COLO829 (cell line): ENCODE results near the gene NEK2.
"Not testable (repeated sequence)": the region's sequence is repeated elsewhere in the genome, so short reads cannot be mapped to it uniquely, and the experiment has no call there.

Experiments used
- DNase-seq: peaks from one replicate; pipeline ENCODE4 v3.0.0; 2012; ENCODE audit warnings: low spot score

The NEK2 gene

DNA sequence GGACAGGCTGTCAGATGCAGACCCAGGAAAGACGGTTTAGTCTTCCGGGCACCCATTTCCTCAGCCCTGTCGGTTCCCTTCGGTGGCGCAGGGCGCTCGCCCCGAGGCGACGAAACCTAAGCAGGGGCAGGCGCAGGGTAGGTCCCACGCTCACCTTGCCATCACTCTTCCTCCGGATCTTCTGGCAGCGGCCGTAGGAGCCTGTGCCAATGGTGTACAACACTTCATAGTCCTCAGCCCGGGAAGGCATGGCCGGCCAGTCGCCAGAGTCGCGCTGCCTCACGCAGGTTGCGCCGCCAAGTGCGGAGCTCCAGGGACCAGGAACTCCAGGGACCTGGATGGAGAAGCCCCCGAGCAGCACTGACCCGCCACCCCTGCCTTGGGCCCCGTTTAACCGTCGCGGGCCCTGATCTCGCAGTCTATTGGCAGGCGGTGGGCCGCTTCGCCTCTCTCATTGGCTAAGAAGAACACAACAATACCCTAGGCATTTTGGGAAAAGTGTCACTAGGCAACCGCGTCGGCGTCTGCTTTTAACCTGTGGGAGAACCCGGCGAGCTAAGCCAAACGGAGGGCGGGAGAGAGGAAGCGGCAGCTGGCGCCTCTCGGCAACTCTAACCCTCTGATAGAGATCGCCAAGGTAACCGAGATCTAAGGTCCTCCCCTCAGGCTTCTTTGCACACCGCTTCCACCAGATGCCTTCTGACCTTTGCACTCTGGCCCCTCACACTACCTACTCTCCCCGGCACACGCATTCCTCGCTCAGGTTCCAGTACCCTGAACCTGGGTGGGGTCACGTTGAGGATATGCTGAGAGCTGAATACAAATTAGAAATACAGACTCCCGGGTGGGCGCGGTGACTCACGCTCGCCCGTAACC, at the start of gene NEK2:
TSS of gene NEK2 (minus strand) at position 392 of the 876 bp plus-strand sequence. CDS start at position 250, 142 bp downstream.
- DNase-seq, result peak; percentile 95

DNA sequence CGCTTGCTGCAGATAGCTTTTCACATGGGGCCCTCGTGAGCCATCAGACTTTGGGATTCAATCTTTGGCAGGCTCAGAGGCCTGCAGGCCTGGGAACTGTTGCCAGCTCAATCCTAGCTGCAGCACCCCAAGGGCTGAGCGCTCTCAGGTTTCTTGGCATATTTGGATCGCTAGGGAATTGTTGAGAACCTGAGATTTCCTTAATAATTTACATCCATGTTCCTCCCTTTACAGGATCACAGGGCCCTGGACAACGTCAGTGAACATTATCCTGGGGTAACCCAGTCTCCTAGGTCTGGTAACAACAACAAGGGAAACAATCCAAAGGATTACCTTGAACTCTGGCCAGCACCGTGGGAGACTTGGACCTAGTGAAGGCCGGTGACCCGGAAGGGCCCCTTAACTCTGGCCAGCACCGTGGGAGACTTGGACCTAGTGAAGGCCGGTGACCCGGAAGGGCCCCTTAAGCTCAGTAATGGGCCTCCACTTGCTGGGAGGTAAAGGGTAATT, 49.3 kb upstream of the NEK2 start:
- DNase-seq, result no peak

- no peak for DNase-seq
Observed at GRCh38 chr1:211723273-211723672, 47.9 kb upstream of the NEK2 start.

GRCh38 chr1:211722277-211723175, 47.1 kb upstream of the NEK2 start:
- no peak for DNase-seq

DNA sequence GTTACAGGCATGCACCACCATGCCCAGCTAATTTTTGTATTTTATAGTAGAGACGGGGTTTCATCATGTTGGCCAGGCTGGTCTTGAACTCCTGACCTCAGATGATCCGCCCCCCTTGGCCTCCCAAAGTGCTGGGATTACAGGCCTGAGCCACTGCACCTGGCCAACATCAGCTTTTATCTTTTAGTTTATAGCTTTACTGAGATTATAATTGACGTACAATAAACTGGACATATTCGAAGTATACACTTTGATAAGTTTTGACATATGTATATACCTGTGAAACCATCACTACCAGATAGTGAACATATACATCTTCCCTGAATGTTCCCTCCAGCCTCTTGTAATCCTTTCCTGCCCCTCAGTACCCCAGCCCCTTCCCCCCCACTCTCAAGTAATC, 41.1 kb upstream of the NEK2 start:
- not testable (repeated sequence) for DNase-seq

- DNase-seq, result no peak
Observed at GRCh38 chr1:211715971-211716370, 40.5 kb upstream of the NEK2 start.

DNA sequence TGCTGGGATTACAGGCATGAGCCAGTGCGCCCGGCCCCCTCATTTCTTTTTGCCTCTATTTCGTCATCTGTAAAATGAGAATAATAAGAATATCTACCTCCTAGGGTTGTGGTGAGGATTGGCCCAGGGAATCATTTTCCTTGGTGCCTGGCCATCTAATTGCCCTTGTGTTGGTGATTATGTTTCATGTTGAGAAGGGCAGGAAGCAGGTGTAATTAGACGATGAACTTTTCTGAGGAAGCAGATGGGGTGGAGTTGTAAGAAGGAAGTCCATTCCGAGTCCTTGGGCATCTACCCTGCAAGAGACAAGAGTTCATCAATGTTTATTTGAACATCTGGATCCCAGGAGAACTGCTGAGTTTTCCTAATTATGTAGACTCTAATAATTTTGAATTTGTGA, 38.7 kb upstream of the NEK2 start:
- DNase-seq, result no peak

- no peak for DNase-seq
Observed at GRCh38 chr1:211713231-211713630, 37.8 kb upstream of the NEK2 start.

- DNase-seq, result no peak
Observed at GRCh38 chr1:211711315-211711705, 35.9 kb upstream of the NEK2 start.

GRCh38 chr1:211710566-211711314, 35.3 kb upstream of the NEK2 start:
- DNase-seq, result no peak

- no peak for DNase-seq
Observed at GRCh38 chr1:211708926-211709325, 33.5 kb upstream of the NEK2 start.

DNA sequence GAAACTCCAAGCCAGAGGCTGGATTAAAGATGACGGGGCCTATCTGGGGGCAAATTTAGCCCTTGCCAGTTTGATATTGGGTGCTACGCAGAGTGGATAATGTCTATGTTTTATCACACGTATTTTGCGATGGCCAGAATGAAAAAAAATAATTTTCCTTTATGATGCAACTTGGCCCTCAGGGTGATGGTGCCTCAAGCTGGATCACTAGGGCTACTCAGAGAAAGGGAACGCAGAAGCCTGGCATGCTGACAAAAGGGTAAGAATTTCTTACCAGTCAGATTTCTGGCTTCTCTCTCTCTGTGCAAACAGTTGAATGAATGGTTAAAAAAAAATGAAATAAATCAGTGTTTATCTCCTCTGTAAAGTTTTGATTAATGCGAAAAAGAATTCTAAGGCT, 32.6 kb upstream of the NEK2 start:
- no peak for DNase-seq

DNA sequence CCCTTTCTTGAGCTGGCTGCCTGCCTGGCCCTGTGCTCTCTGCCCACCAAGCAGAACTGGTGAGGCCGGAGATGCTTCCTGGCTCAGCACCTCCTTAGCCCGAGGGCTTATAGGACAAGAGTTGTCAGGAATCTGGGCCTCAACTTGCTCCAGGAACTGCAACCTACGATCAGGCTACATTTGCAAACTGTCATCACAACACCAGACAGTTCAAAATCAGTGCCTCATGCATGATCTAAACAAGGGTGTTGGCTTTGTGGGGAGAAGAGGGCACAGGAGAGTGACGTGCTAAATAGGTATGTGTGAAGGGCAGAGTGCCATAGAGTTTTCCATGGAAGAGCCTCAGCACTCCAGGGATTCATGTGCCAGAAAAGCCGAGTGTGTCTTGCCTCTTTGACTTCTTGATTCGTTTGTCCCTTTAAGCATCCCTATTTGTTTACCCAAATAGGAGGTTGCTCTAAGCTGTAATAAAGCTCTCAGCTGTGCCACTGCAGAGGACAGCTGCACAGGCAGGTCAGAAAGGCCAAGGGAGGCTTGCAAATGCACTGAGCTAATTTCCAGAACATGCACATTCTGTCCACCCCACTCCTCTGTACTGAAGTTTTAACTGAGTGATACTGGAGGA, 30.2 kb upstream of the NEK2 start:
- DNase-seq, result no peak

DNA sequence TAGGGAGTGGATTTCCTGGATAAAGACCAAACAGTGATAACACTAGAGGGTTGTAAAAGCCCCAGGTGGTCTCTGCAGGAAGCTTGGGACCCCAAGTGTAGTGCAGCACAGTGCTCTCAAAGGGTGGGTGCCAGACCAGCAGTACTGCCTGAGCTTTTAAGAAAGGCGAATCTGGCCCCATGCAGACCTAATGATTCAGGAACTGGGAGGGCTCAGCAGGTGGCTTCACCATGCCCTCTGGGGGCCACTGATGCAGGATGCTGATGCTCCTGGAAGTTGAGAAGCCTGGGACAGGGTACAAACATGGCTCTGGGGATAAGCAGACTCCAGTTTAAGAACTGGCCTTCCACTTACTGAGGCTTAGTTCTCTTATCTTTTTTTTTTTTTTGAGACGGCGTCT, 29.1 kb upstream of the NEK2 start:
- DNase-seq, result no peak

- no peak for DNase-seq
Observed at GRCh38 chr1:211703812-211704537, 28.6 kb upstream of the NEK2 start.

GRCh38 chr1:211701733-211702132, 26.3 kb upstream of the NEK2 start:
- DNase-seq, result no peak

- no peak for DNase-seq
Observed at GRCh38 chr1:211699059-211699458, 23.6 kb upstream of the NEK2 start.

- peak; percentile 76 for DNase-seq
Observed at GRCh38 chr1:211698161-211699026, 23.0 kb upstream of the NEK2 start.

DNA sequence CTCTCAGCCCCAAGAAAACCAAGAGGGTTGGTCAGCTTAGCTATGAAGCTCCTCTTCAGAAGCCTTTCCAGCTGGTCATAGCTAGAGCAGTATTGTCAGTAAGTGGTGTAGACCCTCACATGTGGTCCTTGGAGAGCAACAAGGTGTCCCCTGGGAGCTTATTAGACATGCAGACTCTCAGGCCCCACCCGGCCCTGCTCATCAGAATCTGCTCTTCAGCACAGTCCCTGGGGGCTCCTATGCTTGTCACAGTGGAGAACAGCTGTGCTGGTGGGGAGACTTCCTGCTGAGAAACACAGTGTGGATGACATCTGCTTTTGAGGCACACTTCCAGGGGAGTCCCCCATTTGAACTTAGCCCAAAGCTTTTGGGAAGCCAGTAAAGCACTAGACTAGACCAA, 21.9 kb upstream of the NEK2 start:
- DNase-seq, result no peak
